DOHH2 (cell line): ENCODE results near the gene ZFYVE1.
"Not testable (repeated sequence)": the region's sequence is repeated elsewhere in the genome, so short reads cannot be mapped to it uniquely, and the experiment has no call there.

Experiments
- H3F3A ChIP-seq: fragments of 200-600 bp; sonication (generic), shearing (Covaris generic); 2 replicates; pipeline ENCODE4 v1.6.0; 2016; ENCODE audit warnings: antibody characterized with exemption, mild to moderate bottlenecking; ENCODE audit not compliant: control insufficient read depth, insufficient read depth
- H3K27ac ChIP-seq: fragments of 200-600 bp; sonication (generic); 2 replicates; pipeline ENCODE4 v1.5.1; 2014; ENCODE audit warnings: low read depth, mild to moderate bottlenecking, low read length, moderate library complexity
- H3K27me3 ChIP-seq: fragments of 200-600 bp; sonication (generic); 2 replicates; pipeline ENCODE4 v1.6.1; 2014; ENCODE audit warnings: mild to moderate bottlenecking, low read length, mixed read lengths; ENCODE audit not compliant: control insufficient read depth
- H3K36me3 ChIP-seq: fragments of 200-600 bp; sonication (generic); 2 replicates; pipeline ENCODE4 v1.6.1; 2014; ENCODE audit warnings: mild to moderate bottlenecking, low read length, moderate library complexity, mixed read lengths; ENCODE audit not compliant: control insufficient read depth
- H3K4me1 ChIP-seq: fragments of 200-600 bp; sonication (generic); 2 replicates; pipeline ENCODE4 v1.6.1; 2014; ENCODE audit warnings: mild to moderate bottlenecking, low read length, mixed read lengths; ENCODE audit not compliant: control insufficient read depth
- H3K4me2 ChIP-seq: fragments of 200-600 bp; sonication (generic); 2 replicates; pipeline ENCODE4 v1.6.0; 2014; ENCODE audit warnings: mild to moderate bottlenecking, low read length, moderate library complexity
- H3K4me3 ChIP-seq: fragments of 200-600 bp; sonication (generic); 2 replicates; pipeline ENCODE4 v1.5.1; 2014; ENCODE audit warnings: mild to moderate bottlenecking, low read length, mixed read lengths
- H3K79me2 ChIP-seq: fragments of 200-600 bp; sonication (generic); 2 replicates; pipeline ENCODE4 v1.6.1; 2014; ENCODE audit warnings: mild to moderate bottlenecking, low read length, mixed read lengths; ENCODE audit not compliant: control insufficient read depth
- H3K9me2 ChIP-seq: fragments of 200-600 bp; sonication (generic); replicated peaks from 2 replicates; pipeline ENCODE4 v1.6.1; 2014; ENCODE audit warnings: mild to moderate bottlenecking, low read length, mixed read lengths; ENCODE audit not compliant: control insufficient read depth
- H3K9me3 ChIP-seq: fragments of 200-600 bp; sonication (generic); 2 replicates; pipeline ENCODE4 v1.6.1; 2014; ENCODE audit warnings: antibody characterized with exemption, low read length, mixed read lengths; ENCODE audit not compliant: control insufficient read depth, insufficient read depth
- H4K20me1 ChIP-seq: fragments of 200-600 bp; sonication (generic); 2 replicates; pipeline ENCODE4 v1.6.0; 2014; ENCODE audit warnings: low read depth, mild to moderate bottlenecking, antibody characterized with exemption, low read length, moderate library complexity; ENCODE audit not compliant: control insufficient read depth, insufficient read depth
- CTCF ChIP-seq: fragments of 200-600 bp; sonication (generic); IDR thresholded peaks from one replicate; pipeline ENCODE4 v1.5.1; 2014; ENCODE audit warnings: antibody characterized with exemption, mild to moderate bottlenecking, low read depth, low read length; ENCODE audit not compliant: poor library complexity, severe bottlenecking
- EZH2phosphoT487 ChIP-seq: fragments of 200-600 bp; sonication (generic); IDR thresholded peaks from 2 replicates; pipeline ENCODE4 v1.6.1; 2017; ENCODE audit warnings: borderline replicate concordance, mild to moderate bottlenecking, antibody characterized with exemption, low read length, moderate library complexity, mixed read lengths

Gene ZFYVE1

GRCh38 chr14:72958548-72958947, 68.4 kb downstream of the ZFYVE1 start:
- Histone ChIP-seq H3K36me3 (peaks cover 37% of the 10 kb centered on the region), H3K79me2 (no peaks in the 10 kb centered on the region), H3F3A (no peaks in the 10 kb centered on the region), H3K9me3 (no peaks in the 10 kb centered on the region), H4K20me1 (no peaks in the 10 kb centered on the region), H3K27ac (no peak overlapping the region), H3K9me2 (no peaks in the 10 kb centered on the region), H3K4me3 (no peak overlapping the region), H3K27me3 (no peaks in the 10 kb centered on the region), H3K4me2 (no peak overlapping the region), H3K4me1 (no peaks in the 10 kb centered on the region)
- TF ChIP-seq EZH2phosphoT487 (no peak), CTCF (no peak)

- H3K27ac ChIP-seq, result no peak overlapping the region
- H3K4me1 ChIP-seq, result no peaks in the 10 kb centered on the region
- no peaks in the 10 kb centered on the region for H3F3A ChIP-seq
- no peaks in the 10 kb centered on the region for H4K20me1 ChIP-seq
- no peaks in the 10 kb centered on the region for H3K27me3 ChIP-seq
- H3K79me2 ChIP-seq, result no peaks in the 10 kb centered on the region
- H3K4me2 ChIP-seq, result no peak overlapping the region
- no peak for TF ChIP-seq CTCF
- TF ChIP-seq EZH2phosphoT487, result no peak
- no peaks in the 10 kb centered on the region for H3K9me2 ChIP-seq
- H3K9me3 ChIP-seq, result no peaks in the 10 kb centered on the region
- H3K4me3 ChIP-seq, result no peak overlapping the region
- H3K36me3 ChIP-seq, result peaks cover 37% of the 10 kb centered on the region
Observed at GRCh38 chr14:72957213-72957612, 69.7 kb downstream of the ZFYVE1 start.

GRCh38 chr14:72956741-72957140, 70.2 kb downstream of the ZFYVE1 start:
- H3K9me2 ChIP-seq, H3K4me1 ChIP-seq, H3K27ac ChIP-seq, H4K20me1 ChIP-seq, H3K4me2 ChIP-seq, H3K9me3 ChIP-seq, H3F3A ChIP-seq, H3K79me2 ChIP-seq, H3K27me3 ChIP-seq, H3K4me3 ChIP-seq: not testable (repeated sequence)
- H3K36me3 ChIP-seq, result peaks cover 38% of the 10 kb centered on the region

GRCh38 chr14:72952171-72952570, 74.7 kb downstream of the ZFYVE1 start:
- Histone ChIP-seq H3K9me2 (no peaks in the 10 kb centered on the region), H4K20me1 (no peaks in the 10 kb centered on the region), H3K4me2 (no peak overlapping the region), H3K36me3 (peaks cover 31% of the 10 kb centered on the region), H3K9me3 (no peaks in the 10 kb centered on the region), H3K27me3 (no peaks in the 10 kb centered on the region), H3K79me2 (no peaks in the 10 kb centered on the region), H3K4me3 (no peak overlapping the region), H3F3A (no peaks in the 10 kb centered on the region), H3K27ac (no peak overlapping the region), H3K4me1 (no peaks in the 10 kb centered on the region)
- no peak for TF ChIP-seq EZH2phosphoT487
- no peak for TF ChIP-seq CTCF
